Measurements from ENCODE around the gene ZDHHC14. TPM values are rescaled to one million over a fixed set of nuclear protein-coding genes. Genes with fewer than 3 reads are reported as not detected.

Gene ZDHHC14
- total RNA-seq, 1 donor from 2014 or later: 6.8 TPM

GRCh38 chr6:157604816-157605215 is 223.8 kb downstream of the ZDHHC14 start:
- Histone ChIP-seq H3K4me3 (ENCODE audit: low read length in 3 of 3) (no peak overlapping the region), H3K27ac (ENCODE audit: low read depth, low read length) (no peak overlapping the region), H3K4me1 (ENCODE audit: control insufficient read depth in 3 of 3, insufficient read depth in 3 of 3, low read length in 3 of 3) (no peaks in the 10 kb centered on the region), H3K9me3 (ENCODE audit: control insufficient read depth in 3 of 3, low read length in 3 of 3) (no peaks in the 10 kb centered on the region), H3K9ac (ENCODE audit: low read depth in 1 of 3, low read length in 3 of 3) (no peak overlapping the region), H3K36me3 (ENCODE audit: control insufficient read depth in 3 of 3, insufficient read depth in 3 of 3, low read length in 3 of 3) (peaks cover 0 to 3% (median 0%) of the 10 kb centered on the region in 3 donors), H3K27me3 (ENCODE audit: control insufficient read depth in 3 of 3, insufficient read depth in 3 of 3, low read length in 3 of 3) (no peaks in the 10 kb centered on the region)

GRCh38 chr6:157605484-157605883 is 224.5 kb downstream of the ZDHHC14 start:
- Histone ChIP-seq H3K4me1 (ENCODE audit: control insufficient read depth in 3 of 3, insufficient read depth in 3 of 3, low read length in 3 of 3) (no peaks in the 10 kb centered on the region), H3K9me3 (ENCODE audit: control insufficient read depth in 3 of 3, low read length in 3 of 3) (no peaks in the 10 kb centered on the region), H3K4me3 (ENCODE audit: low read length in 3 of 3) (no peak overlapping the region), H3K27me3 (ENCODE audit: control insufficient read depth in 3 of 3, insufficient read depth in 3 of 3, low read length in 3 of 3) (no peaks in the 10 kb centered on the region), H3K9ac (ENCODE audit: low read depth in 1 of 3, low read length in 3 of 3) (no peak overlapping the region), H3K27ac (ENCODE audit: low read depth, low read length) (no peak overlapping the region), H3K36me3 (ENCODE audit: control insufficient read depth in 3 of 3, insufficient read depth in 3 of 3, low read length in 3 of 3) (peaks cover 0 to 3% (median 0%) of the 10 kb centered on the region in 3 donors)

- no peaks in the 10 kb centered on the region for H3K27me3 ChIP-seq (ENCODE audit: control insufficient read depth in 3 of 3, insufficient read depth in 3 of 3, low read length in 3 of 3)
- no peak overlapping the region for H3K9ac ChIP-seq (ENCODE audit: low read depth in 1 of 3, low read length in 3 of 3)
- H3K4me1 ChIP-seq (ENCODE audit: control insufficient read depth in 3 of 3, insufficient read depth in 3 of 3, low read length in 3 of 3): no peaks in the 10 kb centered on the region
- H3K36me3 ChIP-seq (ENCODE audit: control insufficient read depth in 3 of 3, insufficient read depth in 3 of 3, low read length in 3 of 3): peaks cover 0 to 3% (median 0%) of the 10 kb centered on the region in 3 donors
- H3K4me3 ChIP-seq (ENCODE audit: low read length in 3 of 3): no peak overlapping the region
- no peak overlapping the region for H3K27ac ChIP-seq (ENCODE audit: low read depth, low read length)
- no peaks in the 10 kb centered on the region for H3K9me3 ChIP-seq (ENCODE audit: control insufficient read depth in 3 of 3, low read length in 3 of 3)
Observed at GRCh38 chr6:157606516-157606915, 225.5 kb downstream of the ZDHHC14 start.

GRCh38 chr6:157607317-157608109 is 226.5 kb downstream of the ZDHHC14 start:
- Histone ChIP-seq H3K9ac (ENCODE audit: low read depth in 1 of 3, low read length in 3 of 3) (no peak overlapping the region), H3K9me3 (ENCODE audit: control insufficient read depth in 3 of 3, low read length in 3 of 3) (no peaks in the 10 kb centered on the region), H3K4me3 (ENCODE audit: low read length in 3 of 3) (no peak overlapping the region), H3K4me1 (ENCODE audit: control insufficient read depth in 3 of 3, insufficient read depth in 3 of 3, low read length in 3 of 3) (no peaks in the 10 kb centered on the region), H3K36me3 (ENCODE audit: control insufficient read depth in 3 of 3, insufficient read depth in 3 of 3, low read length in 3 of 3) (peaks cover 0 to 3% (median 0%) of the 10 kb centered on the region in 3 donors), H3K27me3 (ENCODE audit: control insufficient read depth in 3 of 3, insufficient read depth in 3 of 3, low read length in 3 of 3) (no peaks in the 10 kb centered on the region), H3K27ac (ENCODE audit: low read depth, low read length) (no peak overlapping the region)

DNA sequence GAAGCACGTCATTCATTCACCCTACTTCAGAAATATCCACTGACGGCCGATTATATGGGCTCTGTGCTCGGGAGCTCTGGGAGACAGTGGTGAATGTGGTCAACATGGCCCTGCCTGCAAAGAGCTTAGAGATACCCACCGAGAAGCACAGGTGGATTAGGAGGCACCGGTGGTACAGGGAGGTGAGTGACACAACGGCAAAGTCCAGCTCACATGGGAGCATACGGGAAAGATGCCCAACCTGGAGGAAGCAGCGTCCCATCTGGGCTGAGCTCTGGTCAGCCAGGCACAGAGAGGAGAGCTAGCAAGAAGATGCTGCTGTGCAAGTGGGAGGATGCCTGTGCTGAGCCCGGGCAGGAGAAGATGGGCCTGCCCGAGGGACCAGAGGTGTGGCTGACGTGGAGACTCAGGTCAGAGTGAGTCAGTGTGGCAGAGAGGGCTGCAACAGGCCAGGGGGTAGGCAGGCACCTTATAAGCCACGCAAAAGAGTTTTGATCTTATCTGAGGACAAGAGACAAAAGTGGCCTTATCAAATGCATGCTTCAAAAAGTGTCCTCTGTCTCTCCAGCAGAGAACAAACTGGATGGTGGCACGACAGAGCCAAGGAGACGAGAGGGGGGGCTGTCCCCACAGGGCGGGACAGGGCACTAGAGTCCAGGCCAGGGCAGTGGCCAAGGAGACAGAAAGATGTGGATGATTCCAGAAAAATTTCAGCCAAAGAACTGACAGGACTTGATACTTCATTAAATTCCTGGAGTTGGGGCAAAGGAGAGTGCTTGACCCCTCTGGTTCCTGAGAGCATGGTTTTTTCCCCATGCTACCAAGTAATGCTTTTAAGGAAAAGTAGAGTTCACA is 227.5 kb downstream of the ZDHHC14 start:
- Histone ChIP-seq H3K4me1 (ENCODE audit: control insufficient read depth in 3 of 3, insufficient read depth in 3 of 3, low read length in 3 of 3) (peaks cover 0 to 2% (median 0%) of the 10 kb centered on the region in 3 donors), H3K36me3 (ENCODE audit: control insufficient read depth in 3 of 3, insufficient read depth in 3 of 3, low read length in 3 of 3) (peaks cover 0 to 3% (median 0%) of the 10 kb centered on the region in 3 donors), H3K9ac (ENCODE audit: low read depth in 1 of 3, low read length in 3 of 3) (no peak overlapping the region), H3K9me3 (ENCODE audit: control insufficient read depth in 3 of 3, low read length in 3 of 3) (no peaks in the 10 kb centered on the region), H3K27me3 (ENCODE audit: control insufficient read depth in 3 of 3, insufficient read depth in 3 of 3, low read length in 3 of 3) (no peaks in the 10 kb centered on the region), H3K27ac (ENCODE audit: low read depth, low read length) (no peak overlapping the region), H3K4me3 (ENCODE audit: low read length in 3 of 3) (no peak overlapping the region)

DNA sequence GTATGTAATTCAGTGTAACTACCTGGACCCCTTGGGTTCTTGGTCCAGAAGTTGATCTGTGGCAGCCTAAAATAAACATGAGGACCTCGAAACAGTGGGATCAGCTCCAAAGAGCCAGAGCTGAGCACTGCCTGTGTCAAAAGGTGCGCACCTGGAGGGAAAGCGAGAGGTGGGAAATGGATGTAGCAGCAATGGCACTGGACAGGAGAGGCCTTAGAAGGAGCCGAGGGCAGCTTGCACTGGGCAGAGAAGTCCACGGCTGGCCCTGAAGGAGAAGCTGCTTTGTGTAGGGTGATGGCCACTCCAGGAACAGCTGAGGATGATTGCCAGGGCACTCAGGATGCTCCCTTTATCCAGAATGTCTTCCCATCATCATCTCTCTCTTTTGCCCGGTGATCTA is 228.1 kb downstream of the ZDHHC14 start:
- H3K9ac ChIP-seq (ENCODE audit: low read depth in 1 of 3, low read length in 3 of 3): no peak overlapping the region
- no peaks in the 10 kb centered on the region for H3K27me3 ChIP-seq (ENCODE audit: control insufficient read depth in 3 of 3, insufficient read depth in 3 of 3, low read length in 3 of 3)
- H3K27ac ChIP-seq (ENCODE audit: low read depth, low read length): no peak overlapping the region
- H3K4me3 ChIP-seq (ENCODE audit: low read length in 3 of 3): no peak overlapping the region
- H3K36me3 ChIP-seq (ENCODE audit: control insufficient read depth in 3 of 3, insufficient read depth in 3 of 3, low read length in 3 of 3): peaks cover 0 to 3% (median 0%) of the 10 kb centered on the region in 3 donors
- peaks cover 0 to 3% (median 0%) of the 10 kb centered on the region in 3 donors for H3K4me1 ChIP-seq (ENCODE audit: control insufficient read depth in 3 of 3, insufficient read depth in 3 of 3, low read length in 3 of 3)
- no peaks in the 10 kb centered on the region for H3K9me3 ChIP-seq (ENCODE audit: control insufficient read depth in 3 of 3, low read length in 3 of 3)

DNA sequence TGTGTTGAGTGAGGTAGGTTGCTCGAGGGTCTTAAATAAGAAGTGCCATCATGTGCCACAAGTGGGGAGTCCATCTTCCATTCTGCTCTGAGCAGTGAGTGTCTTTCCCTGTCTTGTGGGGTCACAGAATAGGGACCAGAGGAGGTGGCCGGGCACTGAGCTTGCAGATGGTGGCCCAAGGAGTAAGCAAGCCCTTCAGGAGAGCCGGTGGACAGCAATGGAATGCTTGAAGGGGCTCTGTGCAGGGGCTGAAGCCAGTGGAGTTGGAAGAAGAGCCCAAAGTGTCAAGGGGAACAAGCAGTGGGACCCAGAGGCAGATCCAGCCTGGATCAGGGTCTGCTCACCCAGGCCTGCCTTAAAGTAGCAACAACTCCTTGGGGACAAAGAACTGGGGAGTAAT is 228.6 kb downstream of the ZDHHC14 start:
- Histone ChIP-seq H3K9ac (ENCODE audit: low read depth in 1 of 3, low read length in 3 of 3) (no peak overlapping the region), H3K27me3 (ENCODE audit: control insufficient read depth in 3 of 3, insufficient read depth in 3 of 3, low read length in 3 of 3) (no peaks in the 10 kb centered on the region), H3K9me3 (ENCODE audit: control insufficient read depth in 3 of 3, low read length in 3 of 3) (no peaks in the 10 kb centered on the region), H3K4me3 (ENCODE audit: low read length in 3 of 3) (no peak overlapping the region), H3K4me1 (ENCODE audit: control insufficient read depth in 3 of 3, insufficient read depth in 3 of 3, low read length in 3 of 3) (peaks cover 0 to 3% (median 0%) of the 10 kb centered on the region in 3 donors), H3K27ac (ENCODE audit: low read depth, low read length) (no peak overlapping the region), H3K36me3 (ENCODE audit: control insufficient read depth in 3 of 3, insufficient read depth in 3 of 3, low read length in 3 of 3) (peaks cover 0 to 3% (median 0%) of the 10 kb centered on the region in 3 donors)

GRCh38 chr6:157610451-157610999 is 229.5 kb downstream of the ZDHHC14 start:
- Histone ChIP-seq H3K27ac (ENCODE audit: low read depth, low read length) (no peak overlapping the region), H3K4me1 (ENCODE audit: control insufficient read depth in 3 of 3, insufficient read depth in 3 of 3, low read length in 3 of 3) (peaks cover 0 to 3% (median 0%) of the 10 kb centered on the region in 3 donors), H3K4me3 (ENCODE audit: low read length in 3 of 3) (no peak overlapping the region)

GRCh38 chr6:157611406-157611805 is 230.4 kb downstream of the ZDHHC14 start:
- peaks cover 0 to 3% (median 0%) of the 10 kb centered on the region in 3 donors for H3K36me3 ChIP-seq (ENCODE audit: control insufficient read depth in 3 of 3, insufficient read depth in 3 of 3, low read length in 3 of 3)
- H3K4me3 ChIP-seq (ENCODE audit: low read length in 3 of 3): no peak overlapping the region
- peaks cover 0 to 3% (median 0%) of the 10 kb centered on the region in 3 donors for H3K4me1 ChIP-seq (ENCODE audit: control insufficient read depth in 3 of 3, insufficient read depth in 3 of 3, low read length in 3 of 3)
- no peak overlapping the region for H3K9ac ChIP-seq (ENCODE audit: low read depth in 1 of 3, low read length in 3 of 3)
- H3K9me3 ChIP-seq (ENCODE audit: control insufficient read depth in 3 of 3, low read length in 3 of 3): no peaks in the 10 kb centered on the region
- no peak overlapping the region for H3K27ac ChIP-seq (ENCODE audit: low read depth, low read length)
- no peaks in the 10 kb centered on the region for H3K27me3 ChIP-seq (ENCODE audit: control insufficient read depth in 3 of 3, insufficient read depth in 3 of 3, low read length in 3 of 3)

More at GRCh38 chr6:157610451-157610999, 229.5 kb downstream of the ZDHHC14 start:
- Histone ChIP-seq H3K9me3 (ENCODE audit: control insufficient read depth in 3 of 3, low read length in 3 of 3) (no peaks in the 10 kb centered on the region), H3K9ac (ENCODE audit: low read depth in 1 of 3, low read length in 3 of 3) (no peak overlapping the region), H3K36me3 (ENCODE audit: control insufficient read depth in 3 of 3, insufficient read depth in 3 of 3, low read length in 3 of 3) (peaks cover 0 to 3% (median 0%) of the 10 kb centered on the region in 3 donors), H3K27me3 (ENCODE audit: control insufficient read depth in 3 of 3, insufficient read depth in 3 of 3, low read length in 3 of 3) (no peaks in the 10 kb centered on the region)

All from skeletal muscle tissue (tissue), 4 donors.